OCI-LY3 (cell line): Measurements from ENCODE around the gene ACAT2.

Experiments
- H2AFZ ChIP-seq: fragments of 200-600, 300-600 bp; shearing (Covaris generic); 2 replicates; pipeline ENCODE4 v1.6.0; 2014; ENCODE audit warnings: antibody characterized with exemption, low read depth, low read length
- H3K27ac ChIP-seq: fragments of 200-600, 300-600 bp; sonication (generic); 2 replicates; pipeline ENCODE4 v1.5.1; 2014; ENCODE audit warnings: mild to moderate bottlenecking, low read length, moderate library complexity, mixed read lengths
- H3K27me3 ChIP-seq: fragments of 200-600, 300-600 bp; sonication (generic); 2 replicates; pipeline ENCODE4 v1.6.1; 2014; ENCODE audit warnings: low read depth, low read length, mixed read lengths
- H3K36me3 ChIP-seq: fragments of 200-600, 300-600 bp; sonication (generic); replicated peaks from 2 replicates; pipeline ENCODE3; 2014; ENCODE audit warnings: low read depth, low read length, mixed read lengths
- H3K4me1 ChIP-seq: fragments of 300-600, 200-600 bp; sonication (generic); 2 replicates; pipeline ENCODE4 v1.6.1; 2014; ENCODE audit warnings: low read length, mixed read lengths
- H3K4me2 ChIP-seq: fragments of 200-600, 300-600 bp; sonication (generic); 2 replicates; pipeline ENCODE4 v1.6.1; 2014; ENCODE audit warnings: low read length, mixed read lengths
- H3K4me3 ChIP-seq: fragments of 300-600, 200-600 bp; sonication (generic); 2 replicates; pipeline ENCODE4 v1.5.1; 2014; ENCODE audit warnings: antibody characterized with exemption, mild to moderate bottlenecking, low read length, moderate library complexity
- H3K79me2 ChIP-seq: fragments of 300-600, 200-600 bp; shearing (Covaris generic); 2 replicates; pipeline ENCODE4 v1.6.1; 2014; ENCODE audit warnings: mild to moderate bottlenecking, low read length, mixed read lengths
- H3K9ac ChIP-seq: fragments of 300-600, 200-600 bp; shearing (Covaris generic); 2 replicates; pipeline ENCODE4 v1.6.0; 2014; ENCODE audit warnings: mild to moderate bottlenecking, low read length, moderate library complexity
- H3K9me3 ChIP-seq: fragments of 200-600, 300-600 bp; shearing (Covaris generic); 2 replicates; pipeline ENCODE4 v1.6.1; 2014; ENCODE audit warnings: low read length, mixed read lengths; ENCODE audit not compliant: insufficient read depth
- H4K20me1 ChIP-seq: fragments of 200-600, 300-600 bp; sonication (generic); 2 replicates; pipeline ENCODE4 v1.6.1; 2016; ENCODE audit warnings: low read length, mixed read lengths; ENCODE audit not compliant: insufficient read depth
- EZH2phosphoT487 ChIP-seq: fragments of 200-600 bp; shearing (Covaris generic); IDR thresholded peaks from 2 replicates; pipeline ENCODE4 v1.6.1; 2018; ENCODE audit warnings: antibody characterized with exemption, mixed run types, low read depth
- TF ChIP-seq, protein P1 (sequence below): fragments of 200-600, 300-600 bp; sonication (generic); IDR thresholded peaks from 2 replicates; pipeline ENCODE4 v1.5.1; 2014; ENCODE audit warnings: antibody characterized with exemption, low read length, low read depth

The ACAT2 gene

DNA sequence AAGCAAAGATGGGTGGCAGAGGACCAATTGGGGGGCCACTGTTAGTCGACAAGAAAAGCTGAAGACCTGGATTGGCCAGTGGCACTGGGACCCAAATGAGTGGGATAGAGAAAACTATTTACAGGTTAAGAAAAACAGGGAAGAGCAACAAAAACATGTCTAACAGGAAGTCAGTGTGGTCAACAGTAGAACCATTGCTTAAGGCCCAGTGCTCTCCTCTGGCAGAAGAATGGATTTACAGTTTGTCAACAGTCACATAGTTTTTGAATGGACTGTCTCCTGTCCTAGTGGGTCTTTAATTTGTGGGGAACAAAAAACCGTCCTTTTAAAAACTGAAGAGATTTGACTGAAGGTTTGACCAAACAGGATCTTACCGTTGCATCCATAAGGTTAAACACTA is 46.7 kb upstream of the ACAT2 start:
- H2AFZ ChIP-seq = no peak overlapping the region
- H3K27ac ChIP-seq = no peak overlapping the region
- H3K27me3 ChIP-seq = no peaks in the 10 kb centered on the region
- no peak overlapping the region for H3K4me2 ChIP-seq
- no peak overlapping the region for H3K9ac ChIP-seq
- no peaks in the 10 kb centered on the region for H3K9me3 ChIP-seq
- H3K36me3 ChIP-seq = no peaks in the 10 kb centered on the region
- H3K4me1 ChIP-seq = no peaks in the 10 kb centered on the region
- H4K20me1 ChIP-seq = no peaks in the 10 kb centered on the region
- H3K79me2 ChIP-seq = no peaks in the 10 kb centered on the region
- H3K4me3 ChIP-seq = no peak overlapping the region
- TF ChIP-seq, protein P1, sequence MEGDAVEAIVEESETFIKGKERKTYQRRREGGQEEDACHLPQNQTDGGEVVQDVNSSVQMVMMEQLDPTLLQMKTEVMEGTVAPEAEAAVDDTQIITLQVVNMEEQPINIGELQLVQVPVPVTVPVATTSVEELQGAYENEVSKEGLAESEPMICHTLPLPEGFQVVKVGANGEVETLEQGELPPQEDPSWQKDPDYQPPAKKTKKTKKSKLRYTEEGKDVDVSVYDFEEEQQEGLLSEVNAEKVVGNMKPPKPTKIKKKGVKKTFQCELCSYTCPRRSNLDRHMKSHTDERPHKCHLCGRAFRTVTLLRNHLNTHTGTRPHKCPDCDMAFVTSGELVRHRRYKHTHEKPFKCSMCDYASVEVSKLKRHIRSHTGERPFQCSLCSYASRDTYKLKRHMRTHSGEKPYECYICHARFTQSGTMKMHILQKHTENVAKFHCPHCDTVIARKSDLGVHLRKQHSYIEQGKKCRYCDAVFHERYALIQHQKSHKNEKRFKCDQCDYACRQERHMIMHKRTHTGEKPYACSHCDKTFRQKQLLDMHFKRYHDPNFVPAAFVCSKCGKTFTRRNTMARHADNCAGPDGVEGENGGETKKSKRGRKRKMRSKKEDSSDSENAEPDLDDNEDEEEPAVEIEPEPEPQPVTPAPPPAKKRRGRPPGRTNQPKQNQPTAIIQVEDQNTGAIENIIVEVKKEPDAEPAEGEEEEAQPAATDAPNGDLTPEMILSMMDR = no peak
- no peak for TF ChIP-seq EZH2phosphoT487

DNA sequence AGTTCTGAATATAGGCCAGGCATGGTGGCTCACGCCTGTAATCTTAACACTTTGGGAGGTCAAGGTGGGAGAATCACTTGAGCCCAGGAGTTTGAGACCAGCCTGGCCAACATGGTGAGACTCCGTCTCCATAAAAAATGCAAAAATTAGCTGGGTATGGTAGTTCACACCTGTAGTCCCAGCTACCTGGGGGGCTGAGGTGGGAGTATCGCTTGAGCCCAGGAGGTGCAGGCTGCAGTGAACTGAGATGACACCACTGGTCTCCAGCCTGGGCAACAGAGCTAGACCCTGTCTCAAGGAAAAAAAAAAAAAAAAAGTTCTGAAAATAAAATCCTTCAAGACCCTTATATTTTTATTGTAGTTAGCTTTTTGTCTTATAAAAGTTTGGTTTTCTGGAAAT is 46.2 kb upstream of the ACAT2 start:
- Histone ChIP-seq H4K20me1 (no peaks in the 10 kb centered on the region), H3K4me3 (no peak overlapping the region), H3K9ac (no peak overlapping the region), H3K9me3 (no peaks in the 10 kb centered on the region), H3K4me1 (no peaks in the 10 kb centered on the region), H3K79me2 (no peaks in the 10 kb centered on the region), H3K27ac (no peak overlapping the region), H3K36me3 (no peaks in the 10 kb centered on the region), H2AFZ (no peak overlapping the region), H3K4me2 (no peak overlapping the region), H3K27me3 (no peaks in the 10 kb centered on the region)
- TF ChIP-seq, protein P1 = no peak
- TF ChIP-seq EZH2phosphoT487 = no peak

DNA sequence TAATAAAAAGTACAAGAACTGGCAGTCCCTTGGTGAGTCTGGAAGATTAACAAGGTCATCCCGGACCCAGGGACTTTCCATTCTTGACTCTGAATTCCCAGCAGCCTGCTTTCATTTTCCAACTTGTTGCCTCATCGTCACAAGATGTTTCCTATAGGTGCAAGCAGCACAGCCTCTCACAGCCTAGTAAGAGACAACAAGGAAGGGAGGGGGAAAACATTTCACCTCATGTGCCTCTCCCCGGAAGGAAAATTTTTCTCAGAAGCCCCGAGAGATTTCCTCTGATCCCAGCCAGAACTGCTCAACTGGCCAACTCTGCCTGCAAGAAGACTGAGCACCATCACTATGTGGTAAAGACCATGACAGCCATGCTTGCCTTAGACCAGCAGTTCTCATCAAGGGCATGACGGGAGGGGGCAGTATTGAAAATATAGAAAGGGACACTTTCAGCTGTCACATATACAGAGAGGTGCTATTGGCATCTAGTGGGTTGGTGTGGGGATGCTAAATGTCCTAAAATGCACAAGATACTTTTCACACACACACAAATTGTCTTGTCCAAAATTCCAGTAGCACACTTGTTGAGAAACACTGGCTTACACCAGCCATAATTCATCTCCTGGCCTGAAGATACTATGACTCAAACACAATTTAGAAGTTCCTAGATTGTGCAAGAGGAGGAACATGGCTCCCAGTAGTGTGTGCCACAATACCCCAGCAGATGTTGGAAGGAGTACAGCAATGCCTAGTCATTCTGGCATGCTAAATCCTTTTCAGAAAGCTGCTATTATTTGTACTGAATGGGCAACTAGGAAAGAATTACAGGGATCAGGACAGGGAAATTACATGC is 45.4 kb upstream of the ACAT2 start:
- H3K36me3 ChIP-seq = no peaks in the 10 kb centered on the region
- H3K79me2 ChIP-seq = no peaks in the 10 kb centered on the region
- H3K4me1 ChIP-seq = no peaks in the 10 kb centered on the region
- no peak overlapping the region for H3K9ac ChIP-seq
- H3K27ac ChIP-seq = no peak overlapping the region
- no peak overlapping the region for H3K4me2 ChIP-seq
- H3K4me3 ChIP-seq = no peak overlapping the region
- H3K27me3 ChIP-seq = no peaks in the 10 kb centered on the region
- no peak overlapping the region for H2AFZ ChIP-seq
- H4K20me1 ChIP-seq = no peaks in the 10 kb centered on the region
- no peak for TF ChIP-seq EZH2phosphoT487
- TF ChIP-seq, protein P1 = no peak
- H3K9me3 ChIP-seq = no peaks in the 10 kb centered on the region

- Histone ChIP-seq H3K9ac (no peak overlapping the region), H3K4me2 (no peak overlapping the region), H3K36me3 (no peaks in the 10 kb centered on the region), H3K27me3 (no peaks in the 10 kb centered on the region), H2AFZ (no peak overlapping the region), H3K9me3 (no peaks in the 10 kb centered on the region), H3K79me2 (peaks cover 16% of the 10 kb centered on the region), H3K27ac (no peak overlapping the region), H3K4me3 (no peak overlapping the region), H4K20me1 (no peaks in the 10 kb centered on the region), H3K4me1 (no peaks in the 10 kb centered on the region)
- TF ChIP-seq, protein P1 = no peak
- TF ChIP-seq EZH2phosphoT487 = no peak
Measured at GRCh38 chr6:159718634-159719033, 43.2 kb upstream of the ACAT2 start.
